Superior temporal gyrus (tissue), 1 donor: Measurements from ENCODE around the gene KLRC3.
"Not testable (repeated sequence)": the region's sequence is repeated elsewhere in the genome, so short reads cannot be mapped to it uniquely, and the experiment has no call there.

Source experiments
- DNase-seq: peaks from one replicate; pipeline ENCODE4 v3.0.0-alpha.2; 2016; ENCODE audit errors: extremely low spot score

The KLRC3 gene

GRCh38 chr12:10420334-10420733 is at the start of gene KLRC3:
Gene KLRC3 (minus strand): TSS chr12:10420595. CDS start chr12:10420550, 45 bp downstream.
- DNase-seq: not testable (repeated sequence)

- DNase-seq: no peak
Measured at GRCh38 chr12:10469701-10470100, 49.3 kb upstream of the KLRC3 start.

GRCh38 chr12:10466311-10466710 is 45.9 kb upstream of the KLRC3 start:
- DNase-seq: no peak

- no peak for DNase-seq
Measured at GRCh38 chr12:10457760-10458159, 37.4 kb upstream of the KLRC3 start.

GRCh38 chr12:10456856-10457255 is 36.5 kb upstream of the KLRC3 start:
- DNase-seq: no peak

GRCh38 chr12:10455766-10456165 is 35.4 kb upstream of the KLRC3 start:
- no peak for DNase-seq

- no peak for DNase-seq
Measured at GRCh38 chr12:10454531-10454930, 34.1 kb upstream of the KLRC3 start.

- no peak for DNase-seq
Measured at GRCh38 chr12:10453156-10453555, 32.8 kb upstream of the KLRC3 start, which contains the start of gene KLRC1. Gene KLRC1 (minus strand): TSS chr12:10453377. CDS start chr12:10451156, 2,221 bp downstream.

GRCh38 chr12:10448236-10448635 is 27.8 kb upstream of the KLRC3 start:
- no peak for DNase-seq

GRCh38 chr12:10446052-10446451 is 25.7 kb upstream of the KLRC3 start:
- not testable (repeated sequence) for DNase-seq

GRCh38 chr12:10441144-10441543 is 20.7 kb upstream of the KLRC3 start:
- not testable (repeated sequence) for DNase-seq

- DNase-seq: not testable (repeated sequence)
Measured at GRCh38 chr12:10439608-10440274, 19.3 kb upstream of the KLRC3 start.

GRCh38 chr12:10437601-10438000 is 17.2 kb upstream of the KLRC3 start:
- DNase-seq: not testable (repeated sequence)

GRCh38 chr12:10435816-10436215 is 15.4 kb upstream of the KLRC3 start, which contains the start of gene KLRC2:
Gene KLRC2 (minus strand): TSS chr12:10436010. CDS start chr12:10435986, 24 bp downstream.
- peak; percentile 32 for DNase-seq

GRCh38 chr12:10430623-10431022 is 10.2 kb upstream of the KLRC3 start:
- DNase-seq: not testable (repeated sequence)

- DNase-seq: peak; percentile 44
Measured at GRCh38 chr12:10425938-10426337, 5.5 kb upstream of the KLRC3 start.

- DNase-seq: not testable (repeated sequence)
Measured at GRCh38 chr12:10424260-10424899, 4.0 kb upstream of the KLRC3 start.

GRCh38 chr12:10422159-10422558 is 1.8 kb upstream of the KLRC3 start:
- DNase-seq: not testable (repeated sequence)

- no peak for DNase-seq
Measured at GRCh38 chr12:10409392-10409791, 11.0 kb downstream of the KLRC3 start, which contains the start of gene KLRC4. Gene KLRC4 (minus strand): TSS chr12:10409757. CDS start chr12:10409575, 182 bp downstream.

GRCh38 chr12:10408842-10409241 is 11.6 kb downstream of the KLRC3 start:
- DNase-seq: no peak

- DNase-seq: no peak
Measured at GRCh38 chr12:10406725-10407124, 13.7 kb downstream of the KLRC3 start.

- DNase-seq: no peak
Measured at GRCh38 chr12:10405294-10405693, 15.1 kb downstream of the KLRC3 start.

GRCh38 chr12:10404798-10405197 is 15.6 kb downstream of the KLRC3 start:
- DNase-seq: no peak
